Activated CD8-positive, alpha-beta memory T cell treated with anti-CD3 and anti-CD28 coated beads for 48 hours (primary cell): Measurements from ENCODE around the gene CHI3L2.
"Not testable (repeated sequence)": the region's sequence is repeated elsewhere in the genome, so short reads cannot be mapped to it uniquely, and the experiment has no call there.

Source experiments
- DNase-seq, 3 experiments: peaks; one replicate each; pipeline ENCODE4 v3.0.0-alpha.2; 2020; ENCODE audit warnings: low read depth in 2 of 3, low spot score in 2 of 3

CHI3L2 gene

GRCh38 chr1:111202366-111202706 is 25.2 kb upstream of the CHI3L2 start:
- no peak for DNase-seq

GRCh38 chr1:111202707-111203623 is 24.5 kb upstream of the CHI3L2 start:
- DNase-seq: no peak

- DNase-seq: peak; percentile 67 to 79 (median 73)
Measured at GRCh38 chr1:111203681-111204200, 23.8 kb upstream of the CHI3L2 start.

GRCh38 chr1:111204201-111204982 is 23.1 kb upstream of the CHI3L2 start:
- no peak for DNase-seq

- no peak for DNase-seq
Measured at GRCh38 chr1:111204983-111205713, 22.4 kb upstream of the CHI3L2 start.

- DNase-seq: no peak
Measured at GRCh38 chr1:111205714-111206050, 21.8 kb upstream of the CHI3L2 start.

GRCh38 chr1:111208921-111209320 is 18.6 kb upstream of the CHI3L2 start:
- no peak for DNase-seq

GRCh38 chr1:111209622-111210021 is 17.9 kb upstream of the CHI3L2 start:
- DNase-seq: no peak

GRCh38 chr1:111211921-111212320 is 15.6 kb upstream of the CHI3L2 start:
- no peak for DNase-seq

- no peak for DNase-seq
Measured at GRCh38 chr1:111212634-111213335, 14.7 kb upstream of the CHI3L2 start.

GRCh38 chr1:111213412-111213811 is 14.1 kb upstream of the CHI3L2 start:
- no peak for DNase-seq

- no peak for DNase-seq
Measured at GRCh38 chr1:111214074-111214801, 13.3 kb upstream of the CHI3L2 start.

GRCh38 chr1:111214884-111215283 is 12.6 kb upstream of the CHI3L2 start:
- DNase-seq: no peak

GRCh38 chr1:111215285-111215684 is 12.2 kb upstream of the CHI3L2 start:
- not testable (repeated sequence) for DNase-seq

GRCh38 chr1:111216751-111217150 is 10.8 kb upstream of the CHI3L2 start:
- no peak for DNase-seq

- no peak for DNase-seq
Measured at GRCh38 chr1:111217183-111217910, 10.2 kb upstream of the CHI3L2 start.

GRCh38 chr1:111218701-111219556 is 8.6 kb upstream of the CHI3L2 start:
- no peak for DNase-seq

GRCh38 chr1:111219557-111220286 is 7.8 kb upstream of the CHI3L2 start:
- DNase-seq: no peak
